D341Med (cell line): ENCODE data around the gene HIVEP2.

ENCODE experiments used
- DNase-seq: peaks from one replicate; pipeline ENCODE4 v3.0.0; 2012; ENCODE audit warnings: low spot score

HIVEP2 gene

GRCh38 chr6:142887517-142887916 is 57.5 kb downstream of the HIVEP2 start:
- no peak for DNase-seq

DNA sequence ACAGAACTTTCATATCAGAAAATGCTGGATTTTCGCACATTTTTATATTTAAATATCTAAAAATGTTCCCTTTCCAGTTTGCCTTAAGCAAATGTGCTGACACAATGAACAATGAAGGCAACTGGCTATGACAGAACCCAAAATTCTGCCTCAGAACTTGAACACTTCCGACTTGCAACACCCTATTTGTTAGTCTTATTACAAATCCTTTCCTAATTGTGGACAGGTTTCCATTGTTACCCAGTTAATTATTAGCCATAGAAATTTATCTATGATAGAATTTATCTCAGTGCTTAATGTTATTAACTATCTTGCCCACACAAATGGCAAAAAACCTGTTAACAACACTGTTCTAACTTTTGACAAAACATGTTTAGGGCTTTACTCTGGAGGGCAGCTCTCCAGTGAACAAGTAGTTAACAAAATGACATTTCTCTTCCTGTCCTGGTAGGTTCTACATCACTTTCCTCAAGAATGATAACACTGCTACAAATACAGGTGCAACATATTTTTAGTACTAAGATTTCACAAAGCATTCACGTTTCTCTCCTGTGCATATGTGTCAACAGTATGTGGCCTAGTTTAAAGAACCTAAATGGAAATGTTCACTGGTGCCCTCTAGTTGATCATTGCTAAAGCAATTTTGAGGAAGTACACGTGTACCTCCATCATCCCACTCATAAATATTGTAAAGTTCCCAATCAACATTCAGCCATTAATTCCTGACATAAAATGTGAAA is 58.4 kb downstream of the HIVEP2 start:
- no peak for DNase-seq

GRCh38 chr6:142885182-142885867 is 59.7 kb downstream of the HIVEP2 start:
- DNase-seq: no peak

DNA sequence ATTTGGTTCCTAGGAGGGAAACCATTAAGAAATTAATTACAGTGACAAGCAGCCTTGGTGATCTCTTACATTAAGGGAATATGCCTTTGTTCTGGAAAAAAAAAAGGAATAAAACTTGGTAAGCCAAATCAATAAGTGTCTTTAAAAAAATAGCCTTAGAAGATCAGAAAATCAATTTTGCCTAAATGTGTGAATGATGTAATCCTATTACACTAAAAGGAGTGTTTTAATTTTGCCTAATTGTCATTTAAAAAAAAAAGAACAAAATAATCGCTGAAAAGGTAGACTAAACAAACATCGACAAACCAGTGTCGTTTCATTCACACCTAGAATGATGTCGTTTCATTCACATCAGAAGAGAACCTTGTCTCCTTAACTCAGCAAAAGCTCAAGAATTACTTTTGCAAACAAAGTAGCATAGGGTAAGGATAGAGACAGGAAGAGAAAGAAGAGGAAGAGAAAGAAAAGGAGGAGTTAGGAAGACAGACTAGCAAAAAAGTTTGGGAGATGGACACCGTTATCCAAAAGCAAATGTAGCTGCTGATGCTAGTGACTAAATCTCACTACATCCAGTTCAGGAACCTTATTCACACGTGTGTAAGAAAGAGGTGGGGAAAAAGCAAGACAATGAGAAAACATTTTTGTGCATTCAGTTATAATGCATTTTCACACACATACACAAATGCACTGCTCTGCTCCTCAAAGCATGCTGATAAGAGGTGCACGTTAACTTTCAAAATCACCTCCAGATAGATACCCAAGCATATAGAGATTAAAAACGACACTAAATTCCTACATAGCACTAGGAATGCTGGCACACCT is 60.6 kb downstream of the HIVEP2 start:
- DNase-seq: no peak

DNA sequence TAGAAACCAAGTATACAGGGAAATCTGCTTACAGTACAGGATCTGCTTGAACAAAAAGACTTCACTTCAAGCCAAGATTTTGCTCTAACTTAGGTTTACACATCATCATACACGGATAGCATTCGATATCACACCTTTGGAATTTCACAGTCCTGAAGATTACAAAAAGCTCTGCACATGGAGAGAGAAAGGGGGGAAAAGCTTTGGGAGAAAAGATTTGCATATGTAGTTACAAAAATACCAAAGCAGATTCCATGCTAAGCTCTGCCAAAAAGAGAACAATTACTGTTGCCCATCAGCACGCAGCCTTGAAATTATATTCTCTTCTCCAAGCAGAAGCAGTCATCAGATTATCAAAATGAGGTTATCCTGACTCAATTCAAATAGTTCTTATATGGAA is 62.0 kb downstream of the HIVEP2 start:
- no peak for DNase-seq

- DNase-seq: no peak
Observed at GRCh38 chr6:142881761-142882160, 63.2 kb downstream of the HIVEP2 start.

DNA sequence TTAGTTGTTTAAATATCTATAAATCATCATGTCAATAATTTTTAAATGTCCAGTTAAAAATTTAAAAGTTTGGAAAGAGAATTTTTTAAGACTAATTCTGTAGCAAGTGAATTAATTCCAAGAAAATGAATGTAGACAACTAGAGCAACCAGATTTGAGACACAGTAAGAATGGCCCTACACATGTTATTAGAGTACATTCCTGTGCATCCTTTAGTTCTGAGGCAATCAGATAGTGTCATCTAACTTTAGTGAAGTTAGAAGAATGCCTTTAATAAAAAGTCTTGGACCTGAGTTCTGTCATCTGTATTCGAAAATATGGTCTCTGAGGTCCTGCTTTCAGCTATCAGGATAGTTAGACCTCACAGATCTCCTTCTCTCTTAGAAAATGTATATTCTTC is 63.7 kb downstream of the HIVEP2 start:
- DNase-seq: no peak

DNA sequence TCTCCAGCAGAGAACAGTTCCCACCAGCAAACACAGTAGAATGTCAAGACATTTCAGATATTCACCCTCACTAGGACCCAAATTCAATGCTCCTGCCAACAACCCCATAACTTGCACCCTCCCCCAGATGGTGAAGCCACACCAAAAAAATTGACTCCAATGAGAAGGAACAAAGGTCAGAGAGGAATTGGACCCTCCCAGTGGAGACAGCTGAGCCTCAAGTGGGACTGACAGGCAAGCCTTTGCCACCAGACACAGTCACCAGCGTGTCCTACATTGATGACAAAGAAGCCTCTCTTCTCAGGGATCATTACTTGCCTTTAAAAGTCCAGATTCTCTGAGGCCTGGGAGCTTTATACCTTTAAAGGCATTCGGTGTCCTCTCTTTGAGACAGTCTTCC is 64.8 kb downstream of the HIVEP2 start:
- no peak for DNase-seq

DNA sequence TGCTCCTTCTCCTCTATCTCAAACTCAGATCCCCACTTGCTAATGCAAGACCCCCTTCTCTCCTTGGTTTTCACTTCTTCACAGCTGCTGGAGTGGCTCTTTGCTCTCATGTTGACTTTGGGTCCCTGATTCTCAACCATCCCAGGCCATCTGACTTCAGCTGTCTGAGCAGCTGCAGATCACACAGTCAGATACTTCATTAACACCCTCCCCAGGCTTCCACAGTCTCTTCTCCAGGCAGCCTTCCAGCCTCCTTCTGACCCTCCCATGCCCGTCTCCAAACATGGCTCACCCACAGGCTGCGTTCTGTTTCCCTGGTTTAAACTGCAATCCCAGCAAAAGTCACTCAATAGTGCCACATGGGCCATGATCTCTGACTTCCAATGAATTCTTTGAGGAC is 65.4 kb downstream of the HIVEP2 start:
- no peak for DNase-seq

- no peak for DNase-seq
Observed at GRCh38 chr6:142879076-142879475, 65.9 kb downstream of the HIVEP2 start.

DNA sequence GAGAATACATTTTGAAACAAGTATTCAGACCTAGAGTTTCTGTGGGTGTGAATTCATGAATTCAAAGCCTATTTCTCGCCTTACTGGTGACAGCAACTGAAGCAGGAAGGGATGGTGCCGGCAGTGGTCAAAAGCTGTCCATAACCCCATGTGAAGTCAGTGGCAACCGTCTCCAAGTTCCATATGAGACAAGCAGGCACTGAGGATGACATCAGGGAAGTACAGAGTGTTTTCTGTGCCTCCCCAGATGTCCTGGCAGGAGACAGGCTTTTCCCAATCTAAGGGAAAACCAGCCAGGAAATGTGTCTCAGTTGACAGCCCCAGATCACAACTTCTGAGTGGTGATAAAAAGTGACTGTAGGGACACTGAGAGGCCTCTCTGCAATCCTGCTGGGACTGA is 66.6 kb downstream of the HIVEP2 start:
- DNase-seq: no peak

- DNase-seq: no peak
Observed at GRCh38 chr6:142874676-142875075, 70.3 kb downstream of the HIVEP2 start.

DNA sequence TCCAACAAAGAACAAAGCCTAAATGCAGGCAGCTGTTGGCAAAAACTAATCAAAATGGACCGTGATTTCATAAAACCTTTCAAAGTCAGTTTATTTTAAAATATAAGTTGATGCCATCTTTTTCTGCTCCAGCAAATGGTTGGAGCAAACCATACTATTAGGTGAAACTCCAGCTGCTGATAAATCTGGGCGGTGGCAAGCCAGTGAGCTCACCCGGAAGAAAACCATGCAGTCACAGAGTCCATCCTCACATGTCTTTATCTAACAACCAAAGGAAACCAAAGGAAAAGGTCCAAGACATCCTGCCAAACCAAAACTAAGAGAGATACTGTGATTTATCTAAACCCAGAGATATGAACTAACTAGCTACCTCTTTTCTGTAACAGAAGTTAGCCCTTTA is 72.6 kb downstream of the HIVEP2 start:
- DNase-seq: no peak

GRCh38 chr6:142871910-142872331 is 73.1 kb downstream of the HIVEP2 start:
- no peak for DNase-seq

DNA sequence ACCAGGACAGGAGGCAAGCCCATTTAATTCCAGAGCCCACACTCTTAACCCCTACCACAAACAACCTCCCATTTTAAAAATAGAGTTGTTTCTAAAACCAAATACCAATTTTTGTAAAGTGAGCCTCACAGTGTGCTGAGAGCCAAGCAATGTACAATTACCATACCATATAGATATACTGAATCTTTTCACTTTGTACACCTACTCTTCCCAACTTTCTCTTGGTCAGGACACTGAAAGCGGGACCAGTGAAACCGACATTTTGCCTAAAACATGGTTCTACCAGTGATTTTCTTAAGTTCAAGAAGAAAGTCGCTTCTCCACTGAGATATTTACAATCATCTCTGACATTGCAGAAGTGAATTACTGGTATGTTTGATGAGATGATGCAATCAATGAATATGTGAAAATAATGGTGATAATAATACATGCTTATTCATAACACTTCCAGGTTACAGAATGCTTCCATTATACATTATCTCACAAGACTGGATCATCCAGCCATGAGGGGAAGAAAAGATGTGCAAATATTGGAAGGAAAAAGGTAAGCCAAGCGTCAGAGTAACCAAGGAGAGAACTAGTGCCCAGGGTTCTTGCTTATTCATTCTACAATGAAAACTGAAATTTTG is 74.1 kb downstream of the HIVEP2 start:
- no peak for DNase-seq

GRCh38 chr6:142868917-142869316 is 76.1 kb downstream of the HIVEP2 start:
- DNase-seq: no peak

DNA sequence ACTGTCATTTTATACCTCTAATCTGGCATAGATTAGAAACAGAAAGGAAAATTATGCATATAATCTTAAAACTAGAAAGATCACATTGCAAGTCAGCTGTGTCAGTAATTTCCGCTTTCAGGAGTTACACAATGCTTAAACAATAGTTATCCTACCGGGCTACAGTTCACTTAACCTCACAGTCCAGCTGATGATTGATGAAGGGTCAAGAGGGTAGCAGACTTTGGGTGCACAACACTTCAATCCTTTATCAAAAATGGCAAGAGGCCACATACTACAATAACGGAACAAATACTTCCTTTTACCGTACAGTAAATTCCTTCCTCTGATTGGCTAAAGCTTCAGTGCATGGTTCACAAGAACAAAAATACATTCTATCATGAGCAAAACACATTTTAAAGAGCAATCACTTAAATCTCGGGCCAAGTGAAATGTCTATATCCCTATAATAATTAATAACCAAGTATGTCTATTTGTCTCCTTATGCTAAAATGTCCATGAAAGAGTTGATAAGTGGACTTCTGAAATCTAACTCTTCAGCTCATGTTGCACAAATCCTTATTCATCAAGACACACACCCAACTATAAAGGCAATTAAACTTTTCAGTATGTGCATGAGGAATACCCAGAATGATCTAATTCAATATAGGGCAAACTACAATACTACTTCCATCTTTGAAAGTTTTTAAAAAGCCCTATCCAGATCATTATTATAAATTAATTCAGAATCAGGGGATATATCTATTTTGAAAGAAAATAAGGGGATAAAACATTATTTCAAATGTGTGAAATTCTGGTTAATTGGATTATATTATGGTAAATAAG is 76.8 kb downstream of the HIVEP2 start:
- DNase-seq: no peak

DNA sequence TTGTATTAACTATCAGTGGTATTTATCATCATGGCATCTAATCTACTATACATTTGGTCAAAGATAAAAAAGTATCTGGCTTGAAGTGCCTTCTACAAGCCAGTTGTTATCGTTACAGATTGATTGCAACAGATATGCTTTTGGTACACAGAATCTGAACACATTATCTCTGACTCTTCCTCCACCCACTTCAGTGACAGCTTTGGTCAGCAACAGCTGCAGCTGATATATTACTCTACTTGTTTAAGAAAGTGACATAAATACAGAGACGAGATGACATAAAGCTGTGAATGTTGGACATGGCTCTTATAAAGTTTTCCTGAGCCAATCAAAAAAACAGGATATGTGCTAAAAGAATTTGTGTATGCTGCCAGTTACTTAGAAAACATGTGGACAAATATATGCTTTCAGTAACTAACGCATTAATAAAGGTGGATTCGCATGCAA is 77.6 kb downstream of the HIVEP2 start:
- no peak for DNase-seq

GRCh38 chr6:142863981-142864380 is 81.0 kb downstream of the HIVEP2 start:
- DNase-seq: no peak

DNA sequence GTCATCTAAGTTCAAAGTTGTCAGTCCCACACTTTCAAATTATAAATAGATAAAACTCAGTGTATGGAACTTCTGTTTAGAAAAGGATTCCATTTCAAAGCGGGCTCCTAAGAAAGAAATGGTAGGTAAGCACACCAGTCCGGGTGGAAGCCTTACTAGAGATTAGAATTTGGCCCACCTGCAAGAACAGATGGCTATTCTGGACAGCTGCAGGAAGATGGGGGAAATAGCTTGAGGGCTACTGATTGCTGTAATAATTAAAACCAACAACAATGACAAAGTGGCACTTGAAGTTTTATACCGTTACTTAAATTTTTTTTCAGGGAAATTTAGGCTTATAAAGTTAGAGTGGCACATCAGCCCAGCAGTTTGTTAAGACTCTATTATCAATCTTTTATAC is 83.3 kb downstream of the HIVEP2 start:
- DNase-seq: no peak

GRCh38 chr6:142860498-142860897 is 84.5 kb downstream of the HIVEP2 start:
- DNase-seq: no peak
